ENCODE results near the gene SEC61B. TPM values are rescaled to one million over a fixed set of nuclear protein-coding genes. Genes with fewer than 3 reads are reported as not detected.
"Not testable (repeated sequence)": the region's sequence is repeated elsewhere in the genome, so short reads cannot be mapped to it uniquely, and the experiment has no call there.

SEC61B gene
- total RNA-seq, 6 experiments from 2014 or later: 234 to 281 (median 252) TPM

DNA sequence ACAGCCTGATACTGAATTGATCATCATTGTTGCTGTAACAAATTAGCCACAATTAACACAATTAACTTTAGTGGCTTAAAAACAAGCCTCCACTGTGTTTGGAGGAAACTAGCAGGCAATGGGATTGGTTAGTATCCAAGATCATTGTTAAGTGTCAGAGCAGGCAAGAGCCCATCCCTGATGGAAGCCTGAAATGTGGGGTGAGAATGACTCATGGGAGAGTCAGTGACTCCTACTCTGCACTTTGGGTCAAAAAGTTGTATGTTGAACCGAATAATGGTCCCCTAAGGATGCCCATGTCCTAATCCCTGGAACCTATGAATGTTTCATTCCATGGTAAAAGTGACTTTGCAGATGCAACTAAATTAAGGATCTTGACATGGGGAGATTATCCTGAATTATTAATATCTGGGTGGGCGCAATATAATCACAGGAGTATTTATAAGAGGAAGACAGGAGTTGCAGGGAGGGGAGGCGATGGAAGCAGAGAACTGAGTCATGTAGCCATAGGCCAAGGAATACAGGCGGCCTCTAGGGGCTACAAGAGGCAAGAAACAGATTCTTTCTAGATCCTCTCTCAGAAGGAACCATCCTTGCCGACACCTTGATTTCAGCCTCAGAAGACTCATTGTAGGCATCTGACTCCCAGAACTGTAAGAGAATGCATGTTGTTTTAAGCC, 29.2 kb upstream of the SEC61B start:
- H3K27me3 Mint-ChIP-seq (ENCODE audit: insufficient read depth): peaks cover 43% of the 10 kb centered on the region
- H3K27ac Mint-ChIP-seq: no peak overlapping the region
- no peaks in the 10 kb centered on the region for H3K36me3 Mint-ChIP-seq (ENCODE audit: low read depth)
- peak; percentile 8 for DNase-seq
- H3K9me3 Mint-ChIP-seq: no peaks in the 10 kb centered on the region
- TF ChIP-seq, protein P1, sequence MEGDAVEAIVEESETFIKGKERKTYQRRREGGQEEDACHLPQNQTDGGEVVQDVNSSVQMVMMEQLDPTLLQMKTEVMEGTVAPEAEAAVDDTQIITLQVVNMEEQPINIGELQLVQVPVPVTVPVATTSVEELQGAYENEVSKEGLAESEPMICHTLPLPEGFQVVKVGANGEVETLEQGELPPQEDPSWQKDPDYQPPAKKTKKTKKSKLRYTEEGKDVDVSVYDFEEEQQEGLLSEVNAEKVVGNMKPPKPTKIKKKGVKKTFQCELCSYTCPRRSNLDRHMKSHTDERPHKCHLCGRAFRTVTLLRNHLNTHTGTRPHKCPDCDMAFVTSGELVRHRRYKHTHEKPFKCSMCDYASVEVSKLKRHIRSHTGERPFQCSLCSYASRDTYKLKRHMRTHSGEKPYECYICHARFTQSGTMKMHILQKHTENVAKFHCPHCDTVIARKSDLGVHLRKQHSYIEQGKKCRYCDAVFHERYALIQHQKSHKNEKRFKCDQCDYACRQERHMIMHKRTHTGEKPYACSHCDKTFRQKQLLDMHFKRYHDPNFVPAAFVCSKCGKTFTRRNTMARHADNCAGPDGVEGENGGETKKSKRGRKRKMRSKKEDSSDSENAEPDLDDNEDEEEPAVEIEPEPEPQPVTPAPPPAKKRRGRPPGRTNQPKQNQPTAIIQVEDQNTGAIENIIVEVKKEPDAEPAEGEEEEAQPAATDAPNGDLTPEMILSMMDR (IDR thresholded peaks at IDR 0.05): peak; percentile 49
- no peak overlapping the region for H3K4me3 Mint-ChIP-seq
- peaks cover 7% of the 10 kb centered on the region for H3K4me1 Mint-ChIP-seq (ENCODE audit: low read depth)

DNA sequence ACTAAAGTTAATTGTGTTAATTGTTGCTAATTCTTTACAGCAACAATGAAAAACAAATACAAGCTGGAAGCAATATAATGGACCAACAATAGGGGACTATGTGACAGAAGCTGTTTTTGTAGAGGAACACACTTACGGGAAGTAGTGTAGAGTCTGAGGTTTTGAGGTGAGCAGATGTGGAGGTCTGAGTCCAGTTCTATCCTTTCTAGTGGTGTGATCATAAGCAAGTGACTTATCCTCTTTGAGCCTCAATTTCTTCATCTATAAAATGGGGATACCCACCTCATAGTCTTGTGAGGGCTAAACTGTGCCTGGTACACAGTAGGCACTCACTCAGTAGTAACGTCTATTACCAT, 28.6 kb upstream of the SEC61B start:
- TF ChIP-seq, protein P1 (IDR thresholded peaks at IDR 0.05): no peak; the same call in 1 of the 2 replicates
- Mint-ChIP-seq H3K4me3 (no peak overlapping the region), H3K27me3 (ENCODE audit: insufficient read depth) (peaks cover 39% of the 10 kb centered on the region), H3K9me3 (no peaks in the 10 kb centered on the region), H3K4me1 (ENCODE audit: low read depth) (peaks cover 7% of the 10 kb centered on the region), H3K36me3 (ENCODE audit: low read depth) (no peaks in the 10 kb centered on the region), H3K27ac (no peak overlapping the region)
- no peak for DNase-seq

DNA sequence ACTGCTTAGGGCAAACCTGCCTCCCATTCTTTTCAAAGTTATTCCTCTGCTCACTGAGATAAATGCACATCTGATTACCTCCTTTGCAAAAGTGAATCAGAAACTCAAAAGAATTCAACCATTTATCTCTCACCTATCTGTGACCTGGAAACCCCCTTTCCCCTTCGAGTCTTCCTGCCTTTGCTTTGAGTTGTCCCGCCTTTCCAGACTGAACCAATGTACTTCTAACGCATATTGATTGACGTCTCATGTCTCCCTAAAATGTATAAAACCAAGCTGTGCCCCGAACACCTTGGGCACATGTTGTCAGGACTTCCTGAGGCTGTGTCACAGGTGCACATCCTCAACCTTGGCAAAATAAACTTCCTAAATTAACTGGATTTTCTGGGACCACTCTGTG, 25.6 kb upstream of the SEC61B start:
- DNase-seq; H3K27ac Mint-ChIP-seq; H3K36me3 Mint-ChIP-seq (ENCODE audit: low read depth); H3K4me3 Mint-ChIP-seq; H3K4me1 Mint-ChIP-seq (ENCODE audit: low read depth); H3K9me3 Mint-ChIP-seq: not testable (repeated sequence)
- H3K27me3 Mint-ChIP-seq (ENCODE audit: insufficient read depth): peaks cover 24% of the 10 kb centered on the region

DNA sequence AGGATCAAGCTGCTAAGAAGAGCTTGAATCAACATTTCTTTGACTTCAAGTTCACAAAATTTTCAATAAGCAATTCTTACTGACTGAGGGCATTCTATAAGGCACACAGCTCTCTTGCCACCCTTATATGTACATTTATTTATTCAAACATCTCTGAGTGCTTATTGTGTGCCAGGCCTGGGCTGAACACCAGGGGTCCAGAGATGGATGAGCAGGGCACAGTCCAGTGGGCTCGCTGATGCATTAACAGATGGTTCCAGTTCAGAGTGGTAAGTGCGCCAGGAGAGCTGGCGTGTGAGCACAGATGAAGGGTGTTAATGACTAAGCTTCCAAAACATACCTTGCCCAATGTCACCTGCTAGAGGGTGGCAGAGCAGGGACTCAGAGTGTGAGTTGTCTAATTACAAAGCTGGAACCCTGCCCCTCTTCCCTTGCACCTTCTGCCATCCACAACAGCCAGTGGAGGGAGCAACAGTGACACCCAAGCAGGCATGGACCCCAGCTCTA, 24.9 kb upstream of the SEC61B start:
- no peak for DNase-seq
- peaks cover 7% of the 10 kb centered on the region for H3K4me1 Mint-ChIP-seq (ENCODE audit: low read depth)
- H3K27me3 Mint-ChIP-seq (ENCODE audit: insufficient read depth): peaks cover 26% of the 10 kb centered on the region
- H3K27ac Mint-ChIP-seq: no peak overlapping the region
- no peaks in the 10 kb centered on the region for H3K36me3 Mint-ChIP-seq (ENCODE audit: low read depth)
- TF ChIP-seq, protein P1 (IDR thresholded peaks at IDR 0.05): peak; percentile 41
- H3K4me3 Mint-ChIP-seq: no peak overlapping the region
- H3K9me3 Mint-ChIP-seq: no peaks in the 10 kb centered on the region

DNA sequence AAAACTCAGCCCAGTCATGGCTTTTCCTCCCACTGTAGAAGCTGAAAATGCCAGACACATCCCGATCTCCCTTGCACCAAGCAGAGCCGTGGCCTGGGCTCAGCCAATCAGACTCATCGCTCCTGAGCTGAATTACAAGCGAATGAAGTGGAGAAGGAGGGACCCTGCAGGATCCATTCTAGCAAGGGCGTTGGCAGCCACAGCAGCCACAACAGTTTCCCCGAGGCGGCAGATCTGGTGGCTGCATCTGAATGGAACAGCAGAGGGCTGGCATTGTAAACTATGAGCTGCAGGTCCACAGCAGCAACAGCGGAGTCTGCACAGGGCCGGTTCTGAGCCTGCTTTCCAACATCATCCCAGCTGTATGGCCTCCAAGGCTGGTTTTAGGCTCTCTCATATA, 24.1 kb upstream of the SEC61B start:
- no peaks in the 10 kb centered on the region for H3K36me3 Mint-ChIP-seq (ENCODE audit: low read depth)
- no peak overlapping the region for H3K27ac Mint-ChIP-seq
- no peak overlapping the region for H3K4me3 Mint-ChIP-seq
- no peak for DNase-seq
- H3K27me3 Mint-ChIP-seq (ENCODE audit: insufficient read depth): peaks cover 23% of the 10 kb centered on the region
- TF ChIP-seq, protein P1 (IDR thresholded peaks at IDR 0.05): no peak
- peaks cover 4% of the 10 kb centered on the region for H3K4me1 Mint-ChIP-seq (ENCODE audit: low read depth)
- no peaks in the 10 kb centered on the region for H3K9me3 Mint-ChIP-seq

DNA sequence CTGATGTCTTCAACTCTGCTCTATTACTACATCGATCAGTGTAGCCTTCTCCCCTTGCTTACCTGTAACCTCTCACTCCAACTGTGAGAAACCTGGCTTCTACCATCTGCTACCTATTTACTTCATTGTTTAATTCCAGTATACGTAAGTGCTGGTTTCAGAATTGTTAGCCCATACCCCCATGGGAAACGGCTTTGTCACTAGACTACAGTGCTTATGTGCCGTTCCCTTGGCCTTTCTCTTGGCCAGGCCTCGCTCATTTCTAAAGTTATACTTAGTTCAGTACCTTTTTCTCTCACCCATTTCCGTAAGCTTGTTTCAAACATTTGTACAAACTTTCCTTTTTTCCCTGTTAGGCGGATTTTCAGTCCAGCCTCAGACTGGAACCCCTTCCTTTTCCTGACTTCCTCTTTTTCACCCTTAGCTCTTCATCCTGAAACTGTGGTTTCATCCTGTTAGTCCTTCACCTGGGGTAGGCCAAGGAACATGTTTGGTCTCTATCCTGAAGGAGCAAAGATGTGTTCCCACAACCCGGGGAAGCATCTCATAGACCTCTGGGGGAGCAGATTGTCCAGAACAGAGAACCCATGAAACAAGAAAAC, 22.0 kb upstream of the SEC61B start:
- no peak for DNase-seq
- no peak overlapping the region for H3K27ac Mint-ChIP-seq
- TF ChIP-seq, protein P1 (IDR thresholded peaks at IDR 0.05): no peak

More for the DNA sequence above, 22.0 kb upstream of the SEC61B start:
- Mint-ChIP-seq H3K36me3 (ENCODE audit: low read depth) (no peaks in the 10 kb centered on the region), H3K9me3 (no peaks in the 10 kb centered on the region), H3K4me1 (ENCODE audit: low read depth) (no peaks in the 10 kb centered on the region), H3K4me3 (no peak overlapping the region), H3K27me3 (ENCODE audit: insufficient read depth) (peaks cover 17% of the 10 kb centered on the region)

All from HFFc6 (cell line).